Hepatocyte (in vitro differentiated cells): ENCODE measurements around the gene CLIP4.

ENCODE experiments used
- CTCF ChIP-seq: fragments of 200-600 bp; sonication (generic); IDR thresholded peaks from 2 replicates; pipeline ENCODE4 v1.5.1; 2016; ENCODE audit warnings: antibody characterized with exemption, mild to moderate bottlenecking; ENCODE audit not compliant: poor library complexity
- EZH2 ChIP-seq: fragments of 200-600 bp; sonication (generic); IDR thresholded peaks from 2 replicates; pipeline ENCODE4 v1.6.1; 2016; ENCODE audit warnings: antibody characterized with exemption, mild to moderate bottlenecking, borderline replicate concordance
- EZH2phosphoT487 ChIP-seq: fragments of 200-600 bp; sonication (generic); IDR thresholded peaks from one replicate; pipeline ENCODE4 v1.6.1; 2018; ENCODE audit warnings: antibody characterized with exemption, mild to moderate bottlenecking, low read depth, moderate library complexity; ENCODE audit not compliant: unreplicated experiment, severe bottlenecking

DNA sequence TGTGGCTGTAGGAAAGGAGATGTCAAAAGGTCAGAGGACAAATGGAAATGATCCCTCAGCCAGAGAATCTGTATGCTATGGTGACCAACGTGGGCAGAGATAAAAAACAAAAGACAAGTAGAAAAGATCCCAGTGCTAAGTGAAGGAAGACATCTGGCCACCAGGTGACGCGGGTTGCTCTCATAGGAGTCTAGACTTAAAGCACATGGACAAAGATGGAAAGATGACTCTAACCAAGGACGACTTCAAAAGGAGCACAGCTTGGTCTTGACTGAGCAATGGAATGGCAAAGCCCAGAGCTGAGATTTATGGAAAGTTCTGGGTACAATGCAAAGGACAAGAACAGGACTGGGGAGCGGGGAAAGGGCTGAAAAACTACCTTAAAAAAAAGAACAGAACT is 96.8 kb downstream of the CLIP4 start:
- TF ChIP-seq CTCF (peak; percentile 38), EZH2 (no peak), EZH2phosphoT487 (no peak)
